Measurements from ENCODE around the gene HS1BP3. TPM values are rescaled to one million over a fixed set of nuclear protein-coding genes. Genes with fewer than 3 reads are reported as not detected.

Gene HS1BP3
- total and polyA plus RNA-seq, 2 donors (not counting 3 experiments of a cell fraction or from before 2014, with no cell fraction given): 27.4 to 33.1 TPM

- no peaks in the 10 kb centered on the region for H3K79me2 ChIP-seq (ENCODE audit: control insufficient read depth, insufficient read depth, low read length)
- CTCF ChIA-PET: interaction anchor here (0.8 to 3.5 kb wide), 23 partner anchors 9 to 311 kb away, joined by 3 to 22 read pairs (median 4); partner anchors contain the start of genes GDF7 and RHOB
- H3K4me2 ChIP-seq (ENCODE audit: insufficient read depth, low read length): peak overlapping the region; percentile 75
- H3K9ac ChIP-seq (replicated peaks; ENCODE audit: extremely low read depth, insufficient read depth, low read length): peak overlapping the region; percentile 33
- FAIRE-seq (no peak), DNase-seq (ENCODE audit: low read depth, low spot score) (no peak)
- no peaks in the 10 kb centered on the region for H3K9me1 ChIP-seq (replicated peaks; ENCODE audit: control insufficient read depth, extremely low read depth, insufficient read depth, low read length)
- peaks cover 10% of the 10 kb centered on the region for H3K4me1 ChIP-seq (ENCODE audit: control insufficient read depth, extremely low read depth, insufficient read depth, low read length)
- dilution Hi-C loops (cut with MboI; ENCODE audit: extremely low pct_ligation_motif_present, low sequenced_read_pairs) (no loop called here), intact Hi-C loops (cut with micrococcal nuclease) (loop anchor here (1.0 kb wide), 1 partner anchor 208 kb away; no protein-coding TSS in a partner anchor)
- no peaks in the 10 kb centered on the region for H3K36me3 ChIP-seq (ENCODE audit: control insufficient read depth in 2 of 2, extremely low read depth in 1 of 2, insufficient read depth in 2 of 2, low read length in 2 of 2)
- TF ChIP-seq CTCF (IDR thresholded peaks at IDR 0.05; ENCODE audit: extremely low read depth in 1 of 2, insufficient read depth in 1 of 2, low read depth in 1 of 2, low read length in 2 of 2) (no peak), POLR2A (IDR thresholded peaks at IDR 0.05; ENCODE audit: low read depth, low read length) (no peak), POLR2AphosphoS5 (IDR thresholded peaks at IDR 0.05; ENCODE audit: insufficient read depth, low read depth, low read length) (no peak), GATA2 (IDR thresholded peaks at IDR 0.05; ENCODE audit: insufficient read depth, insufficient read length, low read depth, low read length) (no peak), FOS (IDR thresholded peaks at IDR 0.05; ENCODE audit: borderline replicate concordance, insufficient read depth, low read length) (no peak), JUN (IDR thresholded peaks at IDR 0.05; ENCODE audit: borderline replicate concordance, insufficient read depth, insufficient read length, low read depth) (no peak)
- no peak overlapping the region for H3K27ac ChIP-seq (ENCODE audit: insufficient read depth, low read depth, low read length)
- H3K9me3 ChIP-seq (replicated peaks; ENCODE audit: control insufficient read depth, insufficient read depth, low read length): no peaks in the 10 kb centered on the region
- POLR2A ChIA-PET: interaction anchor here (1.1 to 3.3 kb wide), 2 partner anchors 171 to 205 kb away, joined by 3 to 12 read pairs; partner anchors contain the start of genes LDAH and RHOB
- peaks cover 9 to 14% of the 10 kb centered on the region in 2 experiments for H3K27me3 ChIP-seq (ENCODE audit: control insufficient read depth in 2 of 2, insufficient read depth in 2 of 2, low read length in 2 of 2)
- H4K20me1 ChIP-seq (replicated peaks; ENCODE audit: control insufficient read depth, extremely low read depth, insufficient read depth, low read length): no peaks in the 10 kb centered on the region
- peak overlapping the region; percentile 96 for H2AFZ ChIP-seq (ENCODE audit: low read depth, low read length)
- peak overlapping the region in 1 of 3 experiments; percentile 52 for H3K4me3 ChIP-seq (replicated peaks in 1 of 3; ENCODE audit: insufficient read depth in 1 of 3, low read depth in 1 of 3, low read length in 3 of 3)
- no TSS peak for BruUV-seq (replicated peaks)
These were observed 817 bp upstream of the HS1BP3 start for GRCh38 chr2:20651731-20652099.
